A673 (cell line): ENCODE measurements around the gene SEZ6L. TPM values are rescaled to one million over a fixed set of nuclear protein-coding genes. Genes with fewer than 3 reads are reported as not detected.

ENCODE experiments used
- BruUV-seq: library from RNA; stranded (reverse); fragments of 400-500 nt; replicated peaks from 2 replicates; lab custom pipeline; 2021; lab: Mats Ljungman, UMichigan
- CTCF ChIA-PET: fragments of 300-600 bp; sonication (Branson Sonifier 250); formaldehyde crosslinking; loops from one replicate; lab custom pipeline; 2022; ENCODE audit warnings: antibody characterized with exemption; lab: Charles Lee
- POLR2A ChIA-PET: fragments of 300-600 bp; sonication (Branson Sonifier 250); formaldehyde crosslinking; loops from one replicate; lab custom pipeline; 2022; ENCODE audit warnings: antibody characterized with exemption; ENCODE audit not compliant: low non-redundant PET; lab: Charles Lee
- DNase-seq: peaks from one replicate; pipeline ENCODE4 v3.0.0-alpha.2; 2015; ENCODE audit warnings: low spot score
- H3K27ac ChIP-seq: fragments of 200-600 bp; sonication (generic); 2 replicates; pipeline ENCODE4 v1.5.1; 2016; ENCODE audit warnings: mixed run types, low read depth, mild to moderate bottlenecking, mixed read lengths, antibody characterized with exemption, low read length; ENCODE audit not compliant: poor library complexity, severe bottlenecking
- H3K27me3 ChIP-seq: fragments of 200-600 bp; sonication (generic); replicated peaks from 2 replicates; pipeline ENCODE4 v1.6.1; 2017; ENCODE audit warnings: mixed run types, low read depth, mild to moderate bottlenecking, mixed read lengths, antibody characterized with exemption, low read length; ENCODE audit not compliant: insufficient read depth, poor library complexity
- H3K36me3 ChIP-seq: fragments of 200-600 bp; sonication (generic); 2 replicates; pipeline ENCODE4 v1.6.1; 2016; ENCODE audit warnings: mixed run types, mild to moderate bottlenecking, mixed read lengths, antibody characterized with exemption, low read length; ENCODE audit not compliant: insufficient read depth, poor library complexity, severe bottlenecking
- H3K4me1 ChIP-seq: fragments of 200-600 bp; sonication (generic); 2 replicates; pipeline ENCODE4 v1.6.1; 2017; ENCODE audit warnings: mixed run types, mild to moderate bottlenecking, mixed read lengths, antibody characterized with exemption, low read length; ENCODE audit not compliant: insufficient read depth, poor library complexity, severe bottlenecking
- H3K4me3 ChIP-seq: fragments of 200-600 bp; sonication (generic); 2 replicates; pipeline ENCODE4 v1.5.1; 2016; ENCODE audit warnings: low read depth, mixed run types, mild to moderate bottlenecking, mixed read lengths, low read length; ENCODE audit not compliant: poor library complexity, severe bottlenecking
- H3K9me3 ChIP-seq: fragments of 200-600 bp; sonication (generic); 2 replicates; pipeline ENCODE4 v1.6.1; 2016; ENCODE audit warnings: mixed run types, low read depth, mild to moderate bottlenecking, mixed read lengths, antibody characterized with exemption, low read length; ENCODE audit not compliant: poor library complexity, severe bottlenecking
- CTCF ChIP-seq: fragments of 300-800, 200-600 bp; sonication (generic); conservative IDR thresholded peaks from 2 replicates; pipeline ENCODE4 v1.5.1; 2017; ENCODE audit warnings: low read depth, mild to moderate bottlenecking, antibody characterized with exemption, low read length, moderate library complexity, mixed read lengths
- EZH2 ChIP-seq: fragments of 200-600 bp; sonication (generic); IDR thresholded peaks from 2 replicates; pipeline ENCODE4 v1.6.1; 2017; ENCODE audit warnings: borderline replicate concordance, low read depth, mild to moderate bottlenecking, mixed read lengths, antibody characterized with exemption, low read length; ENCODE audit not compliant: poor library complexity, severe bottlenecking
- intact Hi-C: fragments of 100-400 bp; cut with micrococcal nuclease; formaldehyde crosslinking; loops from one replicate; pipeline ENCODE4 v1.10.0; 2022; ENCODE audit not compliant: unreplicated experiment
- total RNA-seq: library from RNA; stranded (reverse); gene quantifications from 2 replicates; pipeline ENCODE4 v1.2.3, GENCODE V29; 2021

SEZ6L gene
- total RNA-seq, 1 experiment from 2014 or later, result 6.3 TPM

DNA sequence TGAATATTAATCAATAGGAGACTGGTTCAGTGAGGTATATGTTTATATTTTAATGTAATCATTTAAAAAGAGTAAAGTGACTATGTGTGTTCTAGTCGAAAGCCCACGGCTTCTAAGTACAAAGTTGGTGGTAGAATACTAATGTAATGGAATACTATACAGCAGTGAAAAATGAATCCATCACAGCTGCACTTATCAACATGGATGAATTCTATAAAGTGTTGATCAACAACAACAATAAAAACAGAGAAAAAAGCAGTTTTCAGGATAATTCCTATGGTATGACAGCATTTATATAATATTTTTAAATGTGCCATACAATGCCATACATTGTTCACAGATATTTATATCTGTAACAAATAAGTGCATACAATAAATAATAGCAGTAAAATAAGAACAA is 114.1 kb downstream of the SEZ6L start:
- Histone ChIP-seq H3K9me3 (no peaks in the 10 kb centered on the region), H3K4me3 (no peak overlapping the region), H3K4me1 (no peaks in the 10 kb centered on the region), H3K36me3 (no peaks in the 10 kb centered on the region), H3K27me3 (peaks cover 33% of the 10 kb centered on the region), H3K27ac (no peak overlapping the region)
- ChIA-PET POLR2A (no interaction called here), CTCF (no interaction called here)
- intact Hi-C loops, result no loop called here
- DNase-seq, result no peak
- TF ChIP-seq EZH2 (no peak), CTCF (no peak)
- no TSS peak for BruUV-seq

DNA sequence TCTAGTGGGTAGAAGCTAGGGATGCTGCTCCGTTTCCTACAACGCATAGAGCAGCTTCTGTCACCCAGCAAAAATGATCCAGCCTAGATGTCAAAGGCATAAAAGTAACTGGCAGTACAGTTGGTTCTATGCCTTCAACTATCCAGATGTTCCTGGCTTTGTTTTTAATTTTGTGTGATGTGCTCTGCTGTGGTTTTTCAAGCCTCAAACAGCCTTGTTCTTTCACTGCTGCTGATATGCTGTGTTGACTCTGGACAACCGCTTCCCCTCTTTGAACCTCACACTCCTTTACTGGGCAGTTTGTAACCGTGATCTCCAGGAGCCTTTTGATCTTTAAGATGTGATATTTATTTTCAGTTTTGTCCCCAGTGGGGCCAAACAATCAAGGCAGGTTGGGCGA is 116.4 kb downstream of the SEZ6L start:
- ChIA-PET CTCF (no interaction called here), POLR2A (no interaction called here)
- H3K36me3 ChIP-seq, result no peaks in the 10 kb centered on the region
- intact Hi-C loops, result no loop called here
- peaks cover 28% of the 10 kb centered on the region for H3K27me3 ChIP-seq
- no peaks in the 10 kb centered on the region for H3K9me3 ChIP-seq
- no peak for DNase-seq
- TF ChIP-seq CTCF (no peak), EZH2 (no peak)
- no peak overlapping the region for H3K27ac ChIP-seq
- no peak overlapping the region for H3K4me3 ChIP-seq
- no TSS peak for BruUV-seq
- no peaks in the 10 kb centered on the region for H3K4me1 ChIP-seq

DNA sequence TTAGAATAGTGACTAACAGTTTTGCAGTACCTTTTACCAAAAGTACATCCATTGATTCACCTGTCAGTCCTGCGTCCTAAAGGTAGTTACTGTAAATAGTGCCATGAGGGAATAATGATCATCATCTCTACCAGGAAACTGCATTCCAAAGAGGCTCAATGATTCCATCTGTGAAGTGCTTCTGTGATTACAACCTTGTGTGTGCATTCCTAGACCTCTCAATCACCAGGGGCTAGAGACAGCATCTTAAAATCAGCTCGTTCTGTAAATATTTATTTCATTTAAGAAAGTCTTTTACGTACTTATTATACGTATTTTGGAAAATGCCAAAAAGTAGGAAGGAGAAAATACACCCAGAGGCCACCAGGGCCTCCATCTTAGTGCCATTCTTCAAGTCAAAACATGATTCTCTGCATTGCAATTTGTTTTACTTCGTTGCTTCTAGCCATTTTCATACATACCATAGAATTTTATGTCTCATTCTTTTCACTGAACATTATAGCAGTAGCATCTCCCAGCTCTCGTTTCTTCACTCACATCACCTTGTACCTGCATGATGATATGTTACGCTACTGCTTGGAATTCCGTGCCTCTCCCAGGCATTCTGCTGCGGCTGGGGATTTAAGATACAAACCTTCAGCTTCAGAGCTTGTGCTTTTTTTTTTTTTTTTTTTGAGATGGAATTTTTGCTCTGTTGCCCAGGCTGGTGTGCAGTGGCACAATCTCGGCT is 117.0 kb downstream of the SEZ6L start:
- no peak overlapping the region for H3K4me3 ChIP-seq
- TF ChIP-seq CTCF, result no peak
- no peak for TF ChIP-seq EZH2
- no peak for DNase-seq
- intact Hi-C loops, result no loop called here
- H3K36me3 ChIP-seq, result no peaks in the 10 kb centered on the region
- H3K27me3 ChIP-seq, result peaks cover 28% of the 10 kb centered on the region
- no TSS peak for BruUV-seq
- CTCF ChIA-PET, result no interaction called here
- H3K27ac ChIP-seq, result no peak overlapping the region
- H3K9me3 ChIP-seq, result no peaks in the 10 kb centered on the region
- POLR2A ChIA-PET, result no interaction called here
- H3K4me1 ChIP-seq, result no peaks in the 10 kb centered on the region
